Neural cell (in vitro differentiated cells): ENCODE measurements around the gene HLCS. TPM values are rescaled to one million over a fixed set of nuclear protein-coding genes. Genes with fewer than 3 reads are reported as not detected.

Source experiments
- H2AFZ ChIP-seq: fragments of 200-600, 300-800 bp; sonication (generic), shearing (Covaris generic); 2 replicates; pipeline ENCODE4 v1.6.0; 2014; ENCODE audit warnings: low read depth, mild to moderate bottlenecking, antibody characterized with exemption, low read length, moderate library complexity
- H3F3A ChIP-seq: fragments of 200-600 bp; shearing (Covaris generic); 2 replicates; pipeline ENCODE4 v1.6.1; 2016; ENCODE audit warnings: mild to moderate bottlenecking, moderate library complexity, mixed read lengths, antibody characterized with exemption, low read length; ENCODE audit not compliant: insufficient read depth, poor library complexity, severe bottlenecking
- H3K27ac ChIP-seq: fragments of 200-600, 300-800 bp; sonication (generic), shearing (Covaris generic); 2 replicates; pipeline ENCODE4 v1.5.1; 2014; ENCODE audit warnings: mild to moderate bottlenecking, low read length, moderate library complexity
- H3K27me3 ChIP-seq: fragments of 300-800, 200-600 bp; sonication (generic), shearing (Covaris generic); 2 replicates; pipeline ENCODE4 v1.6.0; 2014; ENCODE audit warnings: mild to moderate bottlenecking, low read depth, low read length, moderate library complexity; ENCODE audit not compliant: insufficient read depth
- H3K36me3 ChIP-seq: fragments of 300-800, 200-600 bp; sonication (generic), shearing (Covaris generic); 2 replicates; pipeline ENCODE4 v1.5.1; 2014; ENCODE audit warnings: mild to moderate bottlenecking, antibody characterized with exemption, low read length, moderate library complexity; ENCODE audit not compliant: insufficient read depth
- H3K4me2 ChIP-seq: fragments of 300-800, 200-600 bp; sonication (generic), shearing (Covaris generic); 2 replicates; pipeline ENCODE4 v1.6.0; 2014; ENCODE audit warnings: mild to moderate bottlenecking, low read length
- H3K4me3 ChIP-seq: fragments of 300-800, 200-600 bp; sonication (generic), shearing (Covaris generic); 2 replicates; pipeline ENCODE4 v1.5.1; 2014; ENCODE audit warnings: mild to moderate bottlenecking, low read length, moderate library complexity
- H3K79me2 ChIP-seq: fragments of 200-600 bp; shearing (Covaris generic); replicated peaks from 2 replicates; pipeline ENCODE4 v1.6.0; 2014; ENCODE audit warnings: mild to moderate bottlenecking, low read length, moderate library complexity; ENCODE audit not compliant: insufficient read depth
- H3K9ac ChIP-seq: fragments of 300-800, 200-600 bp; sonication (generic), shearing (Covaris generic); 2 replicates; pipeline ENCODE4 v1.6.1; 2016; ENCODE audit warnings: mild to moderate bottlenecking, low read length, mixed read lengths
- H3K9me2 ChIP-seq: fragments of 200-600 bp; shearing (Covaris generic); 2 replicates; pipeline ENCODE4 v1.6.1; 2016; ENCODE audit warnings: mild to moderate bottlenecking, low read length, mixed read lengths; ENCODE audit not compliant: insufficient read depth
- H3K9me3 ChIP-seq: fragments of 200-600, 300-800 bp; sonication (generic), shearing (Covaris generic); 2 replicates; pipeline ENCODE4 v1.6.1; 2016; ENCODE audit warnings: mild to moderate bottlenecking, mixed run types, low read length, moderate library complexity, mixed read lengths
- H4K20me1 ChIP-seq: fragments of 200-600 bp; shearing (Covaris generic); 2 replicates; pipeline ENCODE4 v1.6.1; 2016; ENCODE audit warnings: mild to moderate bottlenecking, mixed run types; ENCODE audit not compliant: insufficient read depth
- CTCF ChIP-seq: fragments of 450-650 bp; IDR thresholded peaks from 2 replicates; pipeline ENCODE4 v1.5.1; 2014; ENCODE audit warnings: antibody characterized with exemption, mild to moderate bottlenecking, moderate library complexity; ENCODE audit not compliant: poor library complexity, severe bottlenecking
- EP300 ChIP-seq: fragments of 450-650 bp; conservative IDR thresholded peaks from 2 replicates; pipeline ENCODE4 v1.6.1; 2014; ENCODE audit warnings: antibody characterized with exemption, mild to moderate bottlenecking, moderate library complexity; ENCODE audit not compliant: poor library complexity, severe bottlenecking
- EZH2 ChIP-seq: fragments of 200-600, 300-800 bp; shearing (Covaris generic), sonication (generic); IDR thresholded peaks from 2 replicates; pipeline ENCODE4 v1.6.1; 2014; ENCODE audit warnings: antibody characterized with exemption, low read length, borderline replicate concordance, mild to moderate bottlenecking; ENCODE audit not compliant: insufficient read depth, poor library complexity, severe bottlenecking
- MXI1 ChIP-seq: fragments of 450-650 bp; conservative IDR thresholded peaks from 2 replicates; pipeline ENCODE4 v1.6.1; 2014; ENCODE audit warnings: antibody characterized with exemption, mild to moderate bottlenecking; ENCODE audit not compliant: poor library complexity, severe bottlenecking
- POLR2AphosphoS5 ChIP-seq: IDR thresholded peaks from 2 replicates; pipeline ENCODE4 v1.6.1; 2012
- RAD21 ChIP-seq: fragments of 450-650 bp; conservative IDR thresholded peaks from 2 replicates; pipeline ENCODE4 v1.6.1; 2014; ENCODE audit warnings: antibody characterized with exemption, mild to moderate bottlenecking, moderate library complexity
- REST ChIP-seq: IDR thresholded peaks from 2 replicates; pipeline ENCODE4 v1.6.1; 2012; ENCODE audit warnings: borderline replicate concordance
- SMC3 ChIP-seq: fragments of 450-650 bp; conservative IDR thresholded peaks from 2 replicates; pipeline ENCODE4 v1.6.1; 2014; ENCODE audit warnings: antibody characterized with exemption, mild to moderate bottlenecking, moderate library complexity; ENCODE audit not compliant: poor library complexity
- TAF1 ChIP-seq: IDR thresholded peaks from 2 replicates; pipeline ENCODE4 v1.6.1; 2012; ENCODE audit warnings: low read depth
- polyA plus RNA-seq: library from polyadenylated mRNA; depleted of rRNA; stranded (reverse); fragments of >200 nt; gene quantifications from 2 replicates; pipeline ENCODE4 v1.2.3, GENCODE V29; 2014

HLCS gene
- polyA plus RNA-seq, 1 donor from 2014 or later, result 12.1 TPM

GRCh38 chr21:36806103-36806502 is 160.4 kb downstream of the HLCS start (continued):
- TF ChIP-seq REST, result no peak
- no peak for TF ChIP-seq RAD21

- H3K36me3 ChIP-seq, result no peaks in the 10 kb centered on the region
- H3K79me2 ChIP-seq, result no peaks in the 10 kb centered on the region
Observed at GRCh38 chr21:36804874-36805611, 161.4 kb downstream of the HLCS start.

More at GRCh38 chr21:36804874-36805611, 161.4 kb downstream of the HLCS start:
- H3K9ac ChIP-seq, result no peak overlapping the region
- H3K9me3 ChIP-seq, result no peaks in the 10 kb centered on the region
- no peaks in the 10 kb centered on the region for H3K9me2 ChIP-seq
- no peak overlapping the region for H2AFZ ChIP-seq
- no peaks in the 10 kb centered on the region for H4K20me1 ChIP-seq
- no peaks in the 10 kb centered on the region for H3F3A ChIP-seq
- no peaks in the 10 kb centered on the region for H3K27me3 ChIP-seq
- H3K4me2 ChIP-seq, result no peak overlapping the region
- no peak overlapping the region for H3K27ac ChIP-seq
- H3K4me3 ChIP-seq, result no peak overlapping the region
- TF ChIP-seq SMC3 (no peak), EZH2 (no peak), CTCF (no peak), REST (no peak), EP300 (no peak), TAF1 (no peak), POLR2AphosphoS5 (no peak), MXI1 (no peak), RAD21 (no peak)
